GM12892 (cell line): ENCODE results near the gene RABEP2.

Experiments used
- POLR2A ChIP-seq: IDR thresholded peaks from 2 replicates; pipeline ENCODE4 v1.6.1; 2011; ENCODE audit warnings: low read depth, low read length, control low read depth
- POLR2AphosphoS5 ChIP-seq: IDR thresholded peaks from 2 replicates; pipeline ENCODE4 v1.6.1; 2011; ENCODE audit warnings: low read depth, low read length, control low read depth
- TAF1 ChIP-seq: IDR thresholded peaks from 2 replicates; pipeline ENCODE4 v1.6.1; 2011; ENCODE audit warnings: low read depth, mild to moderate bottlenecking, control low read depth, low read length, borderline replicate concordance

- TF ChIP-seq POLR2AphosphoS5, result no peak
- no peak for TF ChIP-seq POLR2A
- no peak for TF ChIP-seq TAF1
Measured at GRCh38 chr16:28933171-28933570, 8.1 kb upstream of the RABEP2 start.
